Measurements from ENCODE around the gene MIB2.

DNA sequence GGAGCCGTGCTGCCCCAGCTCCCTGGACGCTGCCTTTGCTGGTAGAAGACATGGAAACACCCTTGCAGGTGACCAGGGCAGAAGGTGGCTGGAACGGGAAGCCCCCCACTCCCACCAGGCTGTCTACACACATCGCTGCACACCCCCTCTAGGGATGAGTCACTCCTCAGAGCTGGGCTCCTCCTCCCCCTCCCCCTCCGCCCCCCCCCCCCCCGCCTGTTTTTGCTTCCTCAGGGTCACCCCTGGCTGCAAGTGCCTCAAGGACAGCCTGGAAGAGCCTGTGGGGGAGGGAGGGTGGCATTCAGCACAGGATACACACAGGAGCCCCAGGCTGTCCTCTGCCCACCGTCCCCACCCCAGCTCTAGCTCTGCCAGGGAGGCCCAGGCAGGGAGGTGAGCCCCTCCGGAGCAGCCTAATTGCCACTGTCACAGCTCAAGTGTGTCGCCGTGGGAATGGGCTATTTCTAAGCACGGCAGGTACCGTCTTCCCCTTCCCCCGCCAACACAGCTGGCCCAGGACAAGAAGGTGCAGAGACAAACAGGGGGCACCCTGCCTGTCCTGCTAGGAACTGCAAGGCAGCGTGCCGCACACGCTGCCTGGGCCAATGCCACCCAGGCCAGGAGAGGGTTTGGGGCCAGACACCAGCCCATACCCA, 17.9 kb upstream of the MIB2 start:
- no peak for TF ChIP-seq MYC (IDR thresholded peaks at IDR 0.05; ENCODE audit: low read depth, low read length)
- no peak for TF ChIP-seq POLR2A (IDR thresholded peaks at IDR 0.05; ENCODE audit: extremely low read depth, insufficient read length)

Measured in NB4 (cell line).